GM19328 (cell line): Measurements from ENCODE around the gene RAB40C.

ENCODE experiments used
- ATAC-seq: cut with Tn5 transposase; IDR thresholded peaks from one replicate; pipeline ENCODE4 v1.9.1; 2021; ENCODE audit warnings: mild to moderate bottlenecking, moderate library complexity; ENCODE audit not compliant: unreplicated experiment

The RAB40C gene

DNA sequence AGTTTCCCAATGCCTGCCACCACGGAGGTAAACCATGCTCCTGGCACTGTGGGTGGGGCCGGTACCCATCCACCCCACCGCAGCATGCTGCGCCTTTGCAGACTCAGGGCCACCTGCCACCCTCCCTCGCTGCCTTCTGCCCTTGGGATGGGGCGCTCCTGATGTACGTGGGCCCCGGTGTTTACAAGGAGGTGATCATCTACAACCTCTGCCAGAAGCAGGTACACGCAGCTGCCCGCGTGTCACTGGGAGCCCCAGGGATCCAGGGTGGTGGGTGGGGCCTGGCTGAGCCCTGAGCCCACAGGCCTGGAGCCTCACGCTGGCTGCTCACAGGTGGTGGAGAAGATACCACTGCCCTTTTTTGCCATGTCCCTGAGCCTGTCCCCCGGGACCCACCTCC is 76.7 kb downstream of the RAB40C start:
- no peak for ATAC-seq

DNA sequence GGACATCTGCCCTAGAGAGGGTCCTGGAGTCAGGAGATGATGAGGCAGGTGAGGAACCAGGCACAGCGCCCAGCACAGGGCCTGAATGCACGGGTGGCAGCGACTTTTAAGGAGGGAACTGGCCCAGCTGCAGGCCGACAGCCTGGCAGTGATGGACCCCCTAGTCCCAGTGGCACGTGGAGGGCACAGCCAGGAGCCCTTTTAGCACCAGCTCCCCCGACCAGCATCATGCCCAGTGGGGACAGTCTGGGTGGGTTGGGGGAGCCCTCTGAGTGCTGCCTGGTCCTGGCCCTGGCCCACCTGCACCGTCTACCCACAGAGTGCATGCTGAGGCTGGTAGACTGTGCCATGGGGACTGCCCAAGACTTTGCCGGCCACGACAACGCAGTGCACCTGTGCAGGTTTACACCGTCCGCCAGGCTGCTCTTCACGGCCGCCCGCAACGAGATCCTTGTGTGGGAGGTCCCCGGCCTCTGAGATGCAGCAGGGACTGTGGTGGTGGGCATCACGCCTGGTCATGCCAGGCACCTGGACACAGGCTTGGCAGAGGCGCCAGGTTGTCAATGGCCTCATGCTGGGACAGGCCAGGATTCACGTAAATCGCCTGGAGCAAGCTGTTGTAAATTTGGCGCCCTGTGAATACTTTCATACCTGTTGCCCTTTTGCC is 77.4 kb downstream of the RAB40C start:
- ATAC-seq = no peak

DNA sequence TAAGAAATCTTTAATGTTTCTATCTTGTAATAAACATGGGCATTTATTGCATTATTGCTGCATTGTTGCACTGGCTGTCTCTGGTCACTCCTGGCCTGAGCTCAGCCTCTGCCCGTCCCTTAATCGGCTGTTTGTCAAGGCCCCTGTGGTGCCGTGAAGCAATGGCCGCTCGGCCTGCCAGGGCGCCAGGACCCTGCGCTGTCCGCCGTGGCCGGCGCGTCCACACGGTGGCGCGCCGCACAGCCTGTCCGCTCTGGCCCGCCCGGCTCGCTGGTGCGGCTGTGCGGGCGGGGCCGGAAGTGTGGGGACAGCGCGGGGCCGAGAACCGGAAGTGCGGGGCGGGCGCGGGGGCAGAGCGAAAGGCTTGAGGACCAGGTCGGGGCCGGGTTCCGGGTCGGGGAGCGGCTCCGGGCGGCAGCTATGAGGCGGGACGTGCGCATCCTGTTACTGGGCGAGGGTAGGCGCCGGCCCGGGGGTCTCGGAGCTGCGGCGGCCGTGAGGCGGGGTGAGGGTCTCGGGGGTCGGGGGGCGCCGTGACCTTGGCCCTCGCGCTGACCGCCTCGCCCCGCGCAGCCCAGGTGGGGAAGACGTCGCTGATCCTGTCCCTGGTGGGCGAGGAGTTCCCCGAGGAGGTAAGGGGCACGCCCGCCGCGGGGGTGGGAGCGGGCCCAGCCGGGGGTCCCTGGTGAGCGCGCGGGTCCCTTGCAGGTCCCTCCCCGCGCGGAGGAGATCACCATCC is 78.1 kb downstream of the RAB40C start, which contains the start of gene RHOT2:
RHOT2 (plus strand) TSS at position 353 of the 739 bp plus-strand sequence; CDS start at position 421, 68 bp downstream.
- peak; percentile 88 for ATAC-seq

DNA sequence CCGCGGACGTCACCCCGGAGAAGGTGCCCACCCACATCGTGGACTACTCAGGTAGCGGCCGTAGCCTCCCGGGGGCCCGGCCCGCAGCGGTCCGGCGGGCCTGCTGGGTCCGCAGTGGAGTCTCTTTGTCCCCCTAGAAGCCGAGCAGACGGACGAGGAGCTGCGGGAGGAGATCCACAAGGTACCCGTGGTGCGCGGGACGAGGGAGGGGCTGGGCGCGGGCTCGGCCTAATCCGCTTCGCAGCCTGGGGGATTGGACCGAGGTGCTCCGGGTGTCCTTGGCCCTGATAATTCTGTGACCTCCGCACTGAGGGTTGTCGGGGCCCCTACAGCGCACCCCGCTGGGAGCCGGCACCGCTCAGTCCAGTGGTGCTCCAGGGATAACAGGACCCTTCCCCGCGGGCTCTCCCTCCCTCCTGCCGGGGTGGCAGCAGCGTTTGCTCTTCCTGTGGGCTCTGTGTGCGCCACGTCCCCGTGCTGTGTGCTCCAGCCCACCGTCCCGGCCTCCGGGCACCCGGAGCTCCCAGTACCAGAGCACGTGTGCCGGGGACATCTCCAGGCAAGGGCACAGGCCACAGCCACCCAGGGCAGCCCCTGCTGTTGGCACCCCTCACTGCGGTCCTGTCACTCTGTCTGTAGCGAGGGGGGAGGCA is 78.8 kb downstream of the RAB40C start:
- ATAC-seq = no peak

DNA sequence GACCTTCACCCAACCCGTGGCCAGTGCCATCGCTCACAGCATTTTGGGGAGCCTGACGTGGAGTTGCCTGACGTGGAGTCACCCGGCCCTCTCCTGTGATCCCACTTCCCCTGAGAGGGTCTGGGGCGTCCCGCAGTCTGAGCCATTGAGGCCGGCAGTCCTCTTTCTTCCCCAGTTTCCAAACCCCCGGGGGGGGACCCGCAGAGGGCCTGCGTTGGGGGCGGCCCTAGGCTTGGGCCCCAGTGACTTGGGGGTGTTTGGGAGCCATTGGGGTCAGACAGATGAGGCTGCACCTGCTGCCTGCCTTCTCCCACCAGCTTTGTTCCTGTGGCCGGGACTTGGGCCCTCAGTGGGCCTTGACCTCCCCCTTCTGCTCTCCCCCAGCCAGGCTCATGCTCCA is 79.8 kb downstream of the RAB40C start:
- ATAC-seq = no peak

DNA sequence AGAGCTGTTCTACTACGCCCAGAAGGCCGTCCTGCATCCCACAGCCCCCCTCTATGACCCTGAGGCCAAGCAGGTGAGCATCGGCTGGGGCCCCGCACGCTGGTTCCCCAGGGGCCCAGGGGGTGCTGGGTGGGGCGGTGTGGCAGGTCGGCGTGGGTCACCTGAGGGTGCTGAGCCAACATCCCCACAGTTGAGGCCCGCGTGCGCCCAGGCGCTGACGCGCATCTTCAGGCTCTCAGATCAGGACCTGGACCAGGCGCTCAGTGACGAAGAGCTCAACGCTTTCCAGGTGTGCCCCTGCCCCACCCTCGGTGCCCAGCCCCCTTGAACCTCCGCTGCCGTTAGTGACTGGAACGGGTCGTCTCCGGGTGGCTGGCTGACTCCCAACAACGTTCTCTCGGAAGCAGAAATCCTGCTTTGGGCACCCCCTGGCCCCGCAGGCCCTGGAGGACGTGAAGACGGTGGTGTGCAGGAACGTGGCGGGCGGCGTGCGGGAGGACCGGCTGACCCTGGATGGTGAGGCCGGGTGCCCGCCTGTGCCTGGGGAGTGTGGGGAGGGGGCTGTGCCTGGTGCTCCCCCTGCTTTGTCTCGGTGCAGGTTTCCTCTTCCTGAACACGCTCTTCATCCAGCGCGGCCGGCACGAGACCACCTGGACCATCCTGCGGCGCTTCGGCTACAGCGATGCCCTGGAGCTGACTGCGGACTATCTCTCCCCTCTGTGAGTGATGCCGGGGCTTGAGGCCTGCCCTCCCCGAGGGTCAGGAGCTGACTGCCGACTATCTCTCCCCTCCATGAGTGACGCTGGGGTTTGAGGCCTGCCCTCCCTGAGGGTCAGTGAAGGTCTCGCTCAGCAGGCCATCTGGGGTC is 80.9 kb downstream of the RAB40C start:
- no peak for ATAC-seq

DNA sequence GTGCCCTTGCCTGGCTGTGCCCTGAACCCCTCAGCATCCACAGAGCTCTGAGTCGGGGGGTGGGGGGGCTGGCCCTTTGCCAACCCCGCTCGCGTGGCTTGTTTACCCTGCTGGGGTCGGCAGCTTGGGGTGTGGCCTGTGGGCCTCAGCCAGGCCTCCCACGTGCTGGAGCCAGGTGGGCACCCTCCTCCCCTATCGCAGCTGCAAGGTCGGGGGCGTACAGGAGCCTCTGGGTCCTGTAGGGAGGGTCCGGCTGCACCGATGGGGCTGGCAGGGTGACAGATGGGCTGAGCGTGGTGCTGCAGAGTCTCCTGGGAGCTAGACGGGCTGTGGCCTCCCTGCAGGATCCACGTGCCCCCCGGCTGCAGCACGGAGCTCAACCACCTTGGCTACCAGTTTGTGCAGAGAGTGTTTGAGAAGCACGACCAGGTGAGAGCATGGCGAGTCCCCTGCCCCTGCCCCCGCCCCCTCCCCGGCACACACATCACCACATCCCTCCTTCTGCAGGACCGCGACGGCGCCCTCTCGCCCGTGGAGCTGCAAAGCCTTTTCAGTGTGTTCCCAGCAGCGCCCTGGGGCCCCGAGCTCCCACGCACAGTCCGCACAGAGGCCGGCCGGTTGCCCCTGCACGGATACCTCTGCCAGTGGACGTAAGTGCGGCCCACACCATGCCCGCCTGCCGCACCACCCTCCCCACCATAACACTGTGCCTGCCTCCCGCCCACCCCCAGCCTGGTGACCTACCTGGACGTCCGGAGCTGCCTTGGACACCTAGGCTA is 81.7 kb downstream of the RAB40C start:
- ATAC-seq = no peak

DNA sequence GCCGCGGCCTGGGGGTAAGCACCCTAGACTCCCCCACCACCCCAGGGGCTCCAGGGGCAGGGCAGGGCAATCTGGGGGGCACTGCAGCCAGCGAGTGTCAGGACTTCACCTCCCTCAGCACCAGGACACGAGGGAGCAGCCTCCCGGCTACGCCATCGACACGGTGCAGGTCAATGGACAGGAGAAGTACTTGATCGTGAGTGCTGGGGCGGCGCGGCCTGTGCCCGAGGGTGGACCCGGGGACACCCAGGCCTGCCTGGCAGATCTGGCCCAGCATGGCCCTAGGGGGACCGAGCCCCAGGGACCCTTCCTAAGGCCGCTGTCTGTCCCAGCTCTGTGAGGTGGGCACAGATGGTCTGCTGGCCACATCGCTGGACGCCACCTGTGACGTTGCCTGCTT is 82.5 kb downstream of the RAB40C start:
- no peak for ATAC-seq

DNA sequence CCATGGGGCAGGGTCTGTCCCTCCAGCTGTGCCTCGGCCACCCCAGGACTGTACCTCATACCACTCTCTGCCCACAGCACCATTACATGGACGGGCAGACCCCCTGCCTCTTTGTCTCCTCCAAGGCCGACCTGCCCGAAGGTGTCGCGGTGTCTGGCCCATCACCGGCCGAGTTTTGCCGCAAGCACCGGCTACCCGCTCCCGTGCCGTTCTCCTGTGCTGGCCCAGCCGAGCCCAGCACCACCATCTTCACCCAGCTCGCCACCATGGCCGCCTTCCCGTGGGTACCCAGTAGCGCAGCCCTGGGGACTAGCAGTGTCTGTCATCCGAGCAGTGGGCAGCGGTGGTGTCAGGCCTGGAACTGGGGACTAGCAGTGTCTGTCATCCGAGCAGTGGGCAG is 83.0 kb downstream of the RAB40C start:
- ATAC-seq = no peak

DNA sequence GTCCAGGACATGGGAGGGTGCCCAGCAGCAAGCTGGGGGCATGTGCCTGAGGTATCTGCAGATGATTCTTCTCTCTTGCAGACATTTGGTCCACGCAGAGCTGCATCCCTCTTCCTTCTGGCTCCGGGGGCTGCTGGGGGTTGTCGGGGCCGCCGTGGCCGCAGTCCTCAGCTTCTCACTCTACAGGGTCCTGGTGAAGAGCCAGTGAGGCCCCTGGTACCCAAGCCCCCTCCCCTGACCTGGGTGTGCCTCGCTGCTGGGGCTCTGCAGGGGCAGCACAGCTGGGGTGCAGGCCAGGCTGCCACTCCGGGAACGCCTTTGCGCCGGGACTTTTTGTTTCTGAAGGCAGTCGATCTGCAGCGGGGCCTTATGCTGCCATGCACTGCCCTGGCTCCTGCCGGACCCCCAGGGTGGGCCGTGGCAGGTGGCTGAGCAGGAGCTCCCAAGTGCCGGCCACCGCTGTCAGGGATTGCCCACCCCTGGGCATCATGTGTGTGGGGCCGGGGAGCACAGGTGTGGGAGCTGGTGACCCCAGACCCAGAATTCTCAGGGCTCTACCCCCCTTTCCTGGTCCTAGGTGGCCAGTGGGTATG is 83.6 kb downstream of the RAB40C start:
- ATAC-seq = no peak

DNA sequence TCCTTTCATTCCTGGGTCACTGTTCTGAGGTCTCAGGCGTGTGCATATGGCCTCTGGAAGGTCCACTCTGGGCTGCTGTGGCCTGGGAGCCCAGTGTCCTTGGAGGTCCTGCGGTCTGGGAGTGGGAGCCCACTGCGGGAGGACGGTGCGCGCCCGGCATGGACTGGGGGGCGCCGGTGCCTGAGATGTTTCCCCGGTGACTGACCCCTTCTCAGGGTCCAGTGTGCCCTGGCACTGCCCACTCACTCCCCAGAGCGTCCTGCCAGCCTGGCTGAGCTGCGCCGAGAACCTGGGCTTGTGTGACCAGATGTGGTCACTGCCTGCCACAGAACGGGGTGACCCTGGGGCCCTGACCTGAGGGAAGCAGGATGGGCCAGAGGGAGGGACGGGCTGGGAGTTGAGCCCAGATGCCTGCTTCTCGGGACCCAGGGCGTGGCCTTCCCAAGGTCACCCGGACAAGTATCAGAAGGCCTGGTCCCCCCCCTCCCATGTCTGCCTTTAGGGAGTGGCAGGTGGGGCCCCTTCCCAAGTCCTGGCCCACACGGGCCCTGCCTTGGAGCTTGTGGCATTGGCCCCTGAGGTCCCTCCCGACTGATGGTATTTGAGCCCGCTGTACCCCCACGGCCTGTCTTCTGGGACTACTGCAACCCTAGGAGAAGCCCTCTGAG is 84.5 kb downstream of the RAB40C start:
- ATAC-seq = no peak

DNA sequence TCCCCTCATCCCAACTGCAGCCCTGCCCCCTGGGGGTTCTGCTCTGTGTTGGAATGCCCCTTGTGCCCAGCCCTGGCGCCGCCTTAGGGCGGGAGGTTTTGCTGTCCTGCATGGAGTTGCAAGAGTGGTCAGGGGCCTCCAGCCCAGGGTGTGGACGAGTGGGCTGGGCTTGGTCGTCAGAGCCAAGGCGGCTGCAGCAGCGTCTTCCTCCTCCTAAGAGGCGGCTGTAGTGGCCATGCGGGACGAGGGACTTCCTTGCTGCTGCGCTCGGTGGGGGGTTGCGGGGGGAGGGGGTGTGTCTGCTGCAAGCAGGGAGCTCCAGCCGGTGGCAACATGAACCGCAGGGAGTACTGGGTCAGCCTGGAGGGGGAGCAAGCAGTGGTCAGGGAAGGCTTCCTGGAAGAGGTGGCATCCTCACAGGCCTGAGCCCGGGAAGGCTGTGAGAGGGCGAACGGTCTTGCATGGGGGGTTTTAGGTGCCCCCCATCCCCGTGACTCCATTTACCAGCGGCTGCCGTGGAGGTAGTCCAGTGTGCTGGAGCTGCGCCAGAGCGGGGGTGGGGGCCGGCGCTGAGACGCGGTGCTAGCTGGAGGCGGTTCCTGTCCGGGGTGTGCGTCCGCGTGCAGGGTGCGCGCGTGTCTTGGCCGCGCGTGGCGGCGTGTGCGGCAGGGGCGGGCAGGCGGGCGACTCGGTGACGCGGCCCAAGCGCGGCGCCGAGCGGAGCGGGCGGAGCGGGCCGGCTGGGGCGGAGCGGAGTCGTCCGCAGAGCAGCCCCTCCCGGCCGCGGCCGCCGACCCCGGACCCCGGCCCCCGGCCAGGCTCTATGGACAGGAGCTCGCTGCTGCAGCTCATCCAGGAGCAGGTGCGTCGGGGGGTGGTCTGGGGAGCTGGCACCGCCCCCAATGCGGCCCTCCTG is 85.4 kb downstream of the RAB40C start, which contains the start of gene RHBDL1:
RHBDL1 (plus strand) TSS at position 704 of the 916 bp plus-strand sequence; CDS start at position 824, 120 bp downstream.
- no peak for ATAC-seq

DNA sequence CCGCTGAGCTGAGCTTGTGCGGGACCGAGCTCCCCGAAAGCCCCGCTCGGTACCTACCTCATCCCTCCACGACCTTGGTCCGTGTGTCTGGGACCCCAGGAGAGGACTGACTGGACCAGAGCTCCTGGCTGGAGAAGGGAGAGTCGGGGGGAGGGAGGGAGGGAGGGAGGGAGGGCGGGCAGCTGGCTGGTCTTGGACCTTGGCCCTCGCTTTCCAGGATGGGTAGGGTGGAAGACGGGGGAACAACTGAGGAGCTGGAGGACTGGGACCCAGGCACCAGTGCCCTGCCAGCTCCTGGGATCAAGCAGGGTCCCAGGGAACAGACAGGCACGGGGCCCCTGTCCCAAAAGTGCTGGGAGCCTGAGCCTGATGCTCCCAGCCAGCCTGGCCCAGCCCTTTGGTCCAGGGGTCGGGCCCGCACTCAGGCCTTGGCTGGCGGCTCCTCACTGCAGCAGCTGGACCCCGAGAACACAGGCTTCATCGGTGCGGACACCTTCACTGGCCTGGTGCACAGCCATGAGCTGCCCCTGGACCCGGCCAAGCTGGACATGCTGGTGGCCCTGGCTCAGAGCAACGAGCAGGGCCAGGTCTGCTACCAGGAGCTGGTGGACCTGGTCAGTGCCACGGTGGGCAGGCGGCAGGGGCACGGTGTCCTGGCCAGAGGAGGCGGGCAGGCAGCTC is 86.2 kb downstream of the RAB40C start:
- no peak for ATAC-seq

DNA sequence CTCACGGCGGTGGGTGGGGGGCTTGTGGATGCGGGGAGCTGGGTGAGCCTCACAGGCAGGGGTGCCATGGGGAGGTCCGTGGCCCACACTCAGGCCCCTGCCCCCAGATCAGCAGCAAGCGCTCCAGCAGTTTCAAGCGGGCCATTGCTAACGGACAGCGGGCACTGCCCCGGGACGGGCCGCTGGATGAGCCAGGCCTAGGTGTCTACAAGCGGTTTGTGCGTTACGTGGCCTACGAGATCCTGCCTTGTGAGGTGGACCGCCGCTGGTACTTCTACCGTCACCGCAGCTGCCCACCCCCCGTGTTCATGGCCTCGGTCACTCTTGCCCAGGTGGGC is 86.7 kb downstream of the RAB40C start:
- no peak for ATAC-seq

DNA sequence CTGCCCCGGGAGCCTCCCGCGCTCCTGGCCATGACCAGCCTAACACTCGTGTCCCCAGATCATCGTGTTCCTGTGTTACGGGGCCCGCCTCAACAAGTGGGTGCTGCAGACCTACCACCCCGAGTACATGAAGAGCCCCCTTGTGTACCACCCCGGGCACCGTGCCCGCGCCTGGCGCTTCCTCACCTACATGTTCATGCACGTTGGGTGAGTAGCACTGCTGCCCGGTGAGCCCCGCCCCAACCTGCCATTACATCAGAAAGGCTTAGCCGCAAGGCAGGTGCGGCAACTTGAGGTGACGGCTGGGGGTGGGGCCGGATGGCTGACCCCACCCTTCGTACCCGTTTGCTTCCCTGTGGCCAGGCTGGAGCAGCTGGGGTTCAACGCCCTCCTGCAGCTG is 87.0 kb downstream of the RAB40C start:
- no peak for ATAC-seq

DNA sequence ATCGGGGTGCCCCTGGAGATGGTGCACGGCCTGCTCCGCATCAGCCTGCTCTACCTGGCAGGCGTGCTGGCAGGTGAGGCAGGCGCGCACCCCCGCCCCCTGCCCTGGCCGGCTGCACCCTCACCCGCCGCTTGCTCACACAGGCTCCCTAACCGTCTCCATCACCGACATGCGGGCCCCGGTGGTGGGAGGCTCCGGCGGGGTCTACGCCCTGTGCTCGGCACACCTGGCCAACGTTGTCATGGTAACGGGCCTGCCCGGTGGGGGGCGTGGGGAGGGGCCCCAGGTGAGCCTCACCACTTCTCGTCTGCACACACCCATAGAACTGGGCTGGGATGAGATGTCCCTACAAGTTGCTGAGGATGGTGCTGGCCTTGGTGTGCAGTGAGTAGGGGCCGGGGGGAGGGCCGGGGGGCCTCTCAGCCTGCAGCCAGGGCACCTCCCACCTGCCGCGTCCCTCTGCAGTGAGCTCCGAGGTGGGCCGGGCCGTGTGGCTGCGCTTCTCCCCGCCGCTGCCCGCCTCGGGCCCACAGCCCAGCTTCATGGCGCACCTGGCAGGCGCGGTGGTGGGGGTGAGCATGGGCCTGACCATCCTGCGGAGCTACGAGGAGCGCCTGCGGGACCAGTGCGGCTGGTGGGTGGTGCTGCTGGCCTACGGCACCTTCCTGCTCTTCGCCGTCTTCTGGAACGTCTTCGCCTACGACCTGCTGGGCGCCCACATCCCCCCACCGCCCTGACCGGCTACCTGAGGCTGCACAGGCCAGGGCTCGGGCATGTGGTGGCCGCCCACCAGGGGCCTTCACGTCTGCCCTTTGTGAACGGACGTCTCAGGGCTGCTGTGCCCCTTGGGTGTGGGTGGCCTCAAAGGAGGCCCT is 87.7 kb downstream of the RAB40C start:
- no peak for ATAC-seq
